PC-3 (cell line): Measurements from ENCODE around the gene MED26.

Experiments used
- CTCF ChIP-seq: fragments of 300-600 bp; sonication (generic); conservative IDR thresholded peaks from 2 replicates; pipeline ENCODE4 v1.5.1; 2017; ENCODE audit warnings: antibody characterized with exemption, low read depth, mild to moderate bottlenecking, low read length
- EZH2 ChIP-seq: fragments of 300-600 bp; sonication (generic); IDR thresholded peaks from one replicate; pipeline ENCODE4 v1.6.1; 2017; ENCODE audit warnings: antibody characterized with exemption, mild to moderate bottlenecking, low read length; ENCODE audit not compliant: unreplicated experiment
- EZH2phosphoT487 ChIP-seq: fragments of 300-600 bp; sonication (generic); IDR thresholded peaks from 2 replicates; pipeline ENCODE4 v1.6.1; 2018; ENCODE audit warnings: mild to moderate bottlenecking, antibody characterized with exemption, low read length, borderline replicate concordance

- TF ChIP-seq CTCF (no peak), EZH2 (no peak), EZH2phosphoT487 (no peak)
Measured at GRCh38 chr19:16582486-16583261, 45.3 kb downstream of the MED26 start.
